Gastroesophageal sphincter (tissue), 4 donors: ENCODE data around the gene ATF6. TPM values are rescaled to one million over a fixed set of nuclear protein-coding genes. Genes with fewer than 3 reads are reported as not detected.
"Not testable (repeated sequence)": the region's sequence is repeated elsewhere in the genome, so short reads cannot be mapped to it uniquely, and the experiment has no call there.

Source experiments
- ATAC-seq: fragments of 150-250 bp; one replicate; pipeline ENCODE4 v1.9.1; 2016; ENCODE audit warnings: mild to moderate bottlenecking, moderate library complexity
- H3K27ac ChIP-seq, 4 donors: fragments of 200-600 bp; sonication (generic) in 3 of 4; 1 replicate in 3 of 4; 2 replicates in 1 of 4; pipeline ENCODE4 v1.5.1; 2016 to 2019
- H3K27me3 ChIP-seq: fragments of 200-600 bp; sonication (generic); one replicate; pipeline ENCODE4 v1.5.1; 2019
- H3K36me3 ChIP-seq, 2 donors: fragments of 200-600 bp; sonication (generic); one replicate each; pipeline ENCODE4 v1.5.1; 2019; ENCODE audit warnings: control low read depth in 1 of 2
- H3K4me1 ChIP-seq, 3 donors: fragments of 200-600 bp; sonication (generic); 1 replicate in 2 of 3; 2 replicates in 1 of 3; pipeline ENCODE4 v1.5.1; 2016 to 2019; ENCODE audit warnings: control low read depth in 2 of 3
- H3K4me3 ChIP-seq, 2 donors: fragments of 200-600 bp; sonication (generic); one replicate each; pipeline ENCODE4 v1.5.1; 2019; ENCODE audit warnings: mild to moderate bottlenecking in 1 of 2, moderate library complexity in 1 of 2
- H3K9me3 ChIP-seq, 3 donors: fragments of 200-600 bp; sonication (generic); one replicate each; pipeline ENCODE4 v1.5.1; 2017 to 2019; ENCODE audit warnings: control low read depth in 2 of 3
- CTCF ChIP-seq, 4 experiments: fragments of 200-600 bp in 2 of 4; fragments of 450-650 bp in 2 of 4; sonication (generic) in 1 of 4; IDR thresholded peaks; one replicate each; pipeline ENCODE4 v1.5.1; 2017 to 2019; ENCODE audit warnings: antibody characterized with exemption in 4 of 4, mild to moderate bottlenecking in 2 of 4, moderate library complexity in 2 of 4
- EP300 ChIP-seq: sonication (generic); formaldehyde crosslinking; IDR thresholded peaks from one replicate; pipeline ENCODE4 v1.6.1; 2017; ENCODE audit warnings: antibody characterized with exemption, mild to moderate bottlenecking
- POLR2A ChIP-seq, 2 donors: fragments of 450-650 bp; IDR thresholded peaks; one replicate each; pipeline ENCODE4 v1.6.1; 2017; ENCODE audit warnings: antibody characterized with exemption in 2 of 2, mild to moderate bottlenecking in 2 of 2, moderate library complexity in 1 of 2
- POLR2AphosphoS5 ChIP-seq: sonication (generic); formaldehyde crosslinking; IDR thresholded peaks from one replicate; pipeline ENCODE4 v1.6.1; 2017; ENCODE audit warnings: antibody characterized with exemption
- WGBS, 2 donors: methylation state at CpG; one replicate each; pipeline ENCODE4 v1.1.5; 2018; ENCODE audit warnings: low coverage in 1 of 2; 5-methylcytosine and 5-hydroxymethylcytosine counted together
- total RNA-seq, 4 donors: library from RNA; depleted of rRNA; stranded (reverse); fragments of >200 nt; gene quantifications; one replicate each; pipeline ENCODE4 v1.1.0, GENCODE V29; 2016

The ATF6 gene
- total RNA-seq, 4 donors from 2014 or later, result 28.6 to 32.4 (median 29.7) TPM

- 45 to 47% methylated on average over 3 of the region's 4 CpGs for WGBS, 2 donors
- H3K4me1 ChIP-seq, result peaks cover 0 to 11% (median 4%) of the 10 kb centered on the region in 3 donors
- peaks cover 48% of the 10 kb centered on the region for H3K27me3 ChIP-seq
- TF ChIP-seq EP300, result no peak
- TF ChIP-seq POLR2A (IDR thresholded peaks at IDR 0.05), result no peak
- no peak for TF ChIP-seq POLR2AphosphoS5
- no peak for TF ChIP-seq CTCF (IDR thresholded peaks at IDR 0.05)
- ATAC-seq, result no peak
- H3K36me3 ChIP-seq, result no peaks in the 10 kb centered on the region
- H3K4me3 ChIP-seq, result no peak within 1 kb of the TSS
- no peak within 1 kb of the TSS for H3K27ac ChIP-seq
- H3K9me3 ChIP-seq, result no peaks in the 10 kb centered on the region
Observed at GRCh38 chr1:161720956-161721737, 45.0 kb upstream of the ATF6 start, which contains the start of gene FCRLB. Gene FCRLB, plus strand, starts transcription at chr1:161721544. Its CDS starts 1,129 bp downstream, at chr1:161722673.

- WGBS, 2 donors, result 42 to 49% methylated on average over 6 to 8 of the region's 8 CpGs
- no peak for ATAC-seq
- peaks cover 46% of the 10 kb centered on the region for H3K27me3 ChIP-seq
- peaks cover 0 to 14% (median 4%) of the 10 kb centered on the region in 3 donors for H3K4me1 ChIP-seq
- H3K27ac ChIP-seq, result no peak overlapping the region
- H3K4me3 ChIP-seq, result no peak overlapping the region
- no peaks in the 10 kb centered on the region for H3K36me3 ChIP-seq
- H3K9me3 ChIP-seq, result no peaks in the 10 kb centered on the region
- TF ChIP-seq CTCF (IDR thresholded peaks at IDR 0.05) (no peak), EP300 (no peak)
Observed at GRCh38 chr1:161721738-161722343, 44.3 kb upstream of the ATF6 start.

GRCh38 chr1:161722406-161722805 is 43.7 kb upstream of the ATF6 start:
- no peak for ATAC-seq
- H3K4me3 ChIP-seq, result no peak overlapping the region
- no peaks in the 10 kb centered on the region for H3K36me3 ChIP-seq
- H3K9me3 ChIP-seq, result no peaks in the 10 kb centered on the region
- H3K27me3 ChIP-seq, result peaks cover 45% of the 10 kb centered on the region
- H3K27ac ChIP-seq, result no peak overlapping the region
- WGBS, 2 donors, result 86 to 100% methylated on average over 1 of the region's 1 CpG
- TF ChIP-seq CTCF (IDR thresholded peaks at IDR 0.05) (no peak), EP300 (no peak), POLR2AphosphoS5 (no peak), POLR2A (IDR thresholded peaks at IDR 0.05) (no peak)
- peaks cover 0 to 17% (median 4%) of the 10 kb centered on the region in 3 donors for H3K4me1 ChIP-seq

GRCh38 chr1:161723459-161724141 is 42.5 kb upstream of the ATF6 start:
- TF ChIP-seq POLR2AphosphoS5 (no peak), EP300 (no peak), CTCF (IDR thresholded peaks at IDR 0.05) (no peak), POLR2A (IDR thresholded peaks at IDR 0.05) (no peak)
- no peak overlapping the region for H3K4me3 ChIP-seq
- H3K9me3 ChIP-seq, result no peaks in the 10 kb centered on the region
- no peaks in the 10 kb centered on the region for H3K36me3 ChIP-seq
- no peak for ATAC-seq
- no peak overlapping the region for H3K27ac ChIP-seq
- WGBS, 2 donors, result 91% methylated on average over 1 of the region's 8 CpGs; no CpG with 5 or more reads in 1 of the 2 donors
- H3K4me1 ChIP-seq, result peaks cover 0 to 22% (median 4%) of the 10 kb centered on the region in 3 donors
- peaks cover 36% of the 10 kb centered on the region for H3K27me3 ChIP-seq

- peak overlapping the region in 3 of 4 donors; percentile 82 to 85 (median 84) for H3K27ac ChIP-seq
- not testable (repeated sequence) for H3K36me3 ChIP-seq, H3K9me3 ChIP-seq, ATAC-seq
- H3K27me3 ChIP-seq, result peaks cover 25% of the 10 kb centered on the region
- H3K4me3 ChIP-seq, result peak overlapping the region; percentile 68 to 87
- WGBS, 2 donors, result 5 to 58% methylated on average over 8 to 11 of the region's 22 CpGs
- H3K4me1 ChIP-seq, result peaks cover 0 to 22% (median 4%) of the 10 kb centered on the region in 3 donors
Observed at GRCh38 chr1:161725258-161725907, 40.7 kb upstream of the ATF6 start.
